Measurements from ENCODE around the gene GMDS. TPM values are rescaled to one million over a fixed set of nuclear protein-coding genes. Genes with fewer than 3 reads are reported as not detected.

The GMDS gene
- total and polyA plus RNA-seq, 2 of the 8 experiments (the other 6 are each of a cell fraction or from before 2014, with no cell fraction given): 16.8 to 50.0 TPM

DNA sequence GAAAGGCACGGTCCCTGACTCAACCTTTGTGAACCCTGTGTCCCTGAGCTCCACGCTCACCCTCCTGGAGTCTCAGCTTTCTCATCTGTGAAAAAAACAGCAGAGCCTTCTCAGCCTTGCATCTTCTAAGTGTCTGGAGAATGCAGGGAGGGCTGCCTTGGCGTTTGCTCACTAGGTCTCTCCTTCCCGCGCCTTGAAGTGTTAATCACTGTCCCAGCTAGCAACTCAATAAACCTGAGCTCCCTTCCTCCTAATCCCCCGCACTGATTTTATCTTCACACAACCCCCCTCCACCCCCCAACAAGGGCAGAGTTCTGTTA lies 670.6 kb downstream of the GMDS start (continued):
- no peak for TF ChIP-seq HDAC2 (IDR thresholded peaks at IDR 0.05; ENCODE audit: borderline replicate concordance in 1 of 2, low read depth in 2 of 2, low read length in 2 of 2)
- no peak for TF ChIP-seq MAFK (IDR thresholded peaks at IDR 0.05; ENCODE audit: low read depth, low read length)
- TF ChIP-seq SAP30 (IDR thresholded peaks at IDR 0.05; ENCODE audit: insufficient read depth, insufficient replicate concordance, low read length): no peak
